HEK293 (cell line): Measurements from ENCODE around the gene PKNOX2.

Source experiments
- CTCF ChIA-PET: fragments of 350-600 bp; formaldehyde crosslinking; extraction: SDS; loops from one replicate; lab custom pipeline; 2021; ENCODE audit warnings: antibody characterized with exemption; lab: Yijun Ruan, JAX
- POLR2A ChIA-PET: fragments of 300-600 bp; formaldehyde crosslinking; extraction: SDS; loops from one replicate; lab custom pipeline; 2020; ENCODE audit warnings: antibody characterized with exemption, inconsistent platforms; lab: Yijun Ruan, JAX
- H3K27ac ChIP-seq: fragments of 200-500 bp; sonication (Bioruptor generic); 2 replicates; pipeline ENCODE4 v1.5.1; 2014; ENCODE audit warnings: low read depth, low read length, control low read depth, inconsistent platforms; ENCODE audit errors: extremely low read depth
- H3K36me3 ChIP-seq, 2 experiments: fragments of 200-500 bp in 1 of 2; sonication (Bioruptor generic) in 1 of 2; 1 replicate in 1 of 2; 2 replicates in 1 of 2; pipeline ENCODE4 v1.5.1; 2014 to 2017; ENCODE audit warnings: inconsistent platforms in 2 of 2, low read length in 2 of 2; ENCODE audit not compliant: control insufficient read depth in 2 of 2, insufficient read depth in 1 of 2
- H3K4me1 ChIP-seq: fragments of 200-500 bp; sonication (Bioruptor generic); 2 replicates; pipeline ENCODE4 v1.5.1; 2014; ENCODE audit warnings: mild to moderate bottlenecking, low read length, inconsistent platforms; ENCODE audit not compliant: control insufficient read depth, insufficient read depth
- H3K4me3 ChIP-seq: 2 replicates; pipeline ENCODE4 v1.5.1; 2011; ENCODE audit warnings: low read depth, mild to moderate bottlenecking, control low read depth, low read length, moderate library complexity
- H3K9me3 ChIP-seq: fragments of 200-500 bp; sonication (Bioruptor generic); 2 replicates; pipeline ENCODE4 v1.5.1; 2014; ENCODE audit warnings: low read depth, low read length, inconsistent platforms; ENCODE audit not compliant: control insufficient read depth, insufficient read depth
- BCL11A ChIP-seq: fragments of 450-650 bp; formaldehyde crosslinking; IDR thresholded peaks from 2 replicates; pipeline ENCODE4 v1.5.1; 2016; ENCODE audit warnings: low read depth, missing biosample characterization, missing genetic modification characterization
- BCL11B ChIP-seq: fragments of 450-650 bp; formaldehyde crosslinking; IDR thresholded peaks from 2 replicates; pipeline ENCODE4 v1.5.1; 2016; ENCODE audit warnings: low read depth, missing biosample characterization, missing genetic modification characterization
- FEZF1 ChIP-seq: fragments of 450-650 bp; formaldehyde crosslinking; IDR thresholded peaks from 2 replicates; pipeline ENCODE4 v1.5.1; 2016; ENCODE audit warnings: missing biosample characterization, missing genetic modification characterization
- PATZ1 ChIP-seq: fragments of 450-650 bp; formaldehyde crosslinking; IDR thresholded peaks from 2 replicates; pipeline ENCODE4 v1.5.1; 2016; ENCODE audit warnings: missing biosample characterization, missing genetic modification characterization
- ZEB2 ChIP-seq: fragments of 450-650 bp; formaldehyde crosslinking; IDR thresholded peaks from 2 replicates; pipeline ENCODE4 v1.5.1; 2016; ENCODE audit warnings: missing biosample characterization, missing genetic modification characterization
- ZNF155 ChIP-seq: fragments of 450-650 bp; formaldehyde crosslinking; IDR thresholded peaks from 2 replicates; pipeline ENCODE4 v1.5.1; 2016; ENCODE audit warnings: missing biosample characterization, missing genetic modification characterization
- ZNF174 ChIP-seq: fragments of 450-650 bp; formaldehyde crosslinking; IDR thresholded peaks from 2 replicates; pipeline ENCODE4 v1.5.0; 2017; ENCODE audit warnings: missing biosample characterization, mild to moderate bottlenecking, missing genetic modification characterization
- ZNF221 ChIP-seq: fragments of 450-650 bp; formaldehyde crosslinking; IDR thresholded peaks from 2 replicates; pipeline ENCODE4 v1.5.1; 2017; ENCODE audit warnings: missing biosample characterization, missing genetic modification characterization, borderline replicate concordance
- ZNF239 ChIP-seq: fragments of 450-650 bp; formaldehyde crosslinking; IDR thresholded peaks from 2 replicates; pipeline ENCODE4 v1.5.1; 2016; ENCODE audit warnings: missing biosample characterization, missing genetic modification characterization
- ZNF26 ChIP-seq: fragments of 450-650 bp; formaldehyde crosslinking; IDR thresholded peaks from 2 replicates; pipeline ENCODE4 v1.5.1; 2016; ENCODE audit warnings: missing biosample characterization, missing genetic modification characterization
- ZNF350 ChIP-seq: fragments of 450-650 bp; formaldehyde crosslinking; IDR thresholded peaks from 2 replicates; pipeline ENCODE4 v1.5.0; 2017; ENCODE audit warnings: missing biosample characterization, mild to moderate bottlenecking, missing genetic modification characterization
- ZNF354C ChIP-seq: fragments of 450-650 bp; formaldehyde crosslinking; IDR thresholded peaks from 2 replicates; pipeline ENCODE4 v1.5.1; 2016; ENCODE audit warnings: missing biosample characterization, missing genetic modification characterization, low read depth, borderline replicate concordance
- ZNF529 ChIP-seq: fragments of 450-650 bp; formaldehyde crosslinking; IDR thresholded peaks from 2 replicates; pipeline ENCODE4 v1.5.1; 2017; ENCODE audit warnings: missing genetic modification characterization, missing biosample characterization; ENCODE audit not compliant: insufficient replicate concordance
- ZNF558 ChIP-seq: fragments of 450-650 bp; formaldehyde crosslinking; IDR thresholded peaks from 2 replicates; pipeline ENCODE4 v1.5.1; 2016; ENCODE audit warnings: missing biosample characterization, missing genetic modification characterization
- ZNF600 ChIP-seq: fragments of 450-650 bp; formaldehyde crosslinking; IDR thresholded peaks from 2 replicates; pipeline ENCODE4 v1.5.1; 2016; ENCODE audit warnings: missing biosample characterization, missing genetic modification characterization
- ZNF610 ChIP-seq: fragments of 450-650 bp; formaldehyde crosslinking; IDR thresholded peaks from 2 replicates; pipeline ENCODE4 v1.5.1; 2016; ENCODE audit warnings: missing biosample characterization, missing genetic modification characterization, borderline replicate concordance
- ZNF645 ChIP-seq: fragments of 450-650 bp; formaldehyde crosslinking; IDR thresholded peaks from 2 replicates; pipeline ENCODE4; 2016; ENCODE audit warnings: missing biosample characterization, missing genetic modification characterization
- ZNF777 ChIP-seq: fragments of 450-650 bp; formaldehyde crosslinking; IDR thresholded peaks from 2 replicates; pipeline ENCODE4 v1.5.1; 2017; ENCODE audit warnings: missing biosample characterization, missing genetic modification characterization, borderline replicate concordance
- ZNF843 ChIP-seq: fragments of 450-650 bp; formaldehyde crosslinking; IDR thresholded peaks from 2 replicates; pipeline ENCODE4 v1.5.1; 2016; ENCODE audit warnings: missing biosample characterization, missing genetic modification characterization
- TF ChIP-seq, protein P1 (sequence below): fragments of 450-650 bp; formaldehyde crosslinking; IDR thresholded peaks from 2 replicates; pipeline ENCODE4 v1.5.1; 2016; ENCODE audit warnings: missing biosample characterization, missing genetic modification characterization, borderline replicate concordance
- TF ChIP-seq, protein P2 (sequence below): fragments of 450-650 bp; formaldehyde crosslinking; IDR thresholded peaks from 2 replicates; pipeline ENCODE4 v1.5.1; 2016; ENCODE audit warnings: missing biosample characterization, missing genetic modification characterization
- TF ChIP-seq, protein P3 (sequence below): fragments of 450-650 bp; formaldehyde crosslinking; IDR thresholded peaks from 2 replicates; pipeline ENCODE4 v1.5.1; 2016; ENCODE audit warnings: missing biosample characterization, missing genetic modification characterization

Gene PKNOX2

DNA sequence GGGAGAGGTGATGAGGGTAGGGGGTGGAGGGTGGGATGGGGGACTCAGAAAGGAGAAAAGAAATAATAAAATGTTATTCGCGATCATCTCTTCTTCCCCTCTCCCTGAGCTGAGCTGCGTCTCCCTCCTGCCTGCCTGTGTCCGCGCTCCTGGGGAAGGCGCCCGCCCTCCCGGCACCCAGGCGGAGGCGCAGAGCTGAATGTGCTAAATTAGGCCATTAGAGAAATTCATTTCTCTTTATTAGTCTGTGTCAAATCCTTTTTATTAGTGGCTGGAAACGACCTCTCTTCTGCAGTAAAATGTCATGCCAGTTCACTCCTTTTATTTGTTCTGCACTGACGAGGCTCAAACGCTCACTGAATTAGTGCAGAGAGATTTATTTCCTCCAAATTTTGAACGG, 215.4 kb downstream of the PKNOX2 start:
- CTCF ChIA-PET = interaction anchor here (0.6 kb wide), 1 partner anchor 707 kb away, joined by 3 read pairs; no protein-coding TSS in a partner anchor
- TF ChIP-seq BCL11B (tag by site-specific recombination) = no peak
- TF ChIP-seq ZNF174 (tag by site-specific recombination) = no peak
- no peak for TF ChIP-seq ZNF155 (tag by site-specific recombination)
- TF ChIP-seq ZEB2 = no peak
- TF ChIP-seq ZNF558 (tag by site-specific recombination) = no peak
- TF ChIP-seq ZNF354C (tag by site-specific recombination) = no peak
- TF ChIP-seq ZNF221 (tag by site-specific recombination) = no peak
- TF ChIP-seq, protein P1, sequence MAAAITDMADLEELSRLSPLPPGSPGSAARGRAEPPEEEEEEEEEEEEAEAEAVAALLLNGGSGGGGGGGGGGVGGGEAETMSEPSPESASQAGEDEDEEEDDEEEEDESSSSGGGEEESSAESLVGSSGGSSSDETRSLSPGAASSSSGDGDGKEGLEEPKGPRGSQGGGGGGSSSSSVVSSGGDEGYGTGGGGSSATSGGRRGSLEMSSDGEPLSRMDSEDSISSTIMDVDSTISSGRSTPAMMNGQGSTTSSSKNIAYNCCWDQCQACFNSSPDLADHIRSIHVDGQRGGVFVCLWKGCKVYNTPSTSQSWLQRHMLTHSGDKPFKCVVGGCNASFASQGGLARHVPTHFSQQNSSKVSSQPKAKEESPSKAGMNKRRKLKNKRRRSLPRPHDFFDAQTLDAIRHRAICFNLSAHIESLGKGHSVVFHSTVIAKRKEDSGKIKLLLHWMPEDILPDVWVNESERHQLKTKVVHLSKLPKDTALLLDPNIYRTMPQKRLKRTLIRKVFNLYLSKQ (tag by site-specific recombination) = no peak
- TF ChIP-seq PATZ1 (tag by site-specific recombination) = no peak
- TF ChIP-seq ZNF645 (tag by site-specific recombination) = no peak
- TF ChIP-seq ZNF350 = no peak
- TF ChIP-seq BCL11A = no peak
- no peak for TF ChIP-seq ZNF843 (tag by site-specific recombination)
- TF ChIP-seq, protein P2, sequence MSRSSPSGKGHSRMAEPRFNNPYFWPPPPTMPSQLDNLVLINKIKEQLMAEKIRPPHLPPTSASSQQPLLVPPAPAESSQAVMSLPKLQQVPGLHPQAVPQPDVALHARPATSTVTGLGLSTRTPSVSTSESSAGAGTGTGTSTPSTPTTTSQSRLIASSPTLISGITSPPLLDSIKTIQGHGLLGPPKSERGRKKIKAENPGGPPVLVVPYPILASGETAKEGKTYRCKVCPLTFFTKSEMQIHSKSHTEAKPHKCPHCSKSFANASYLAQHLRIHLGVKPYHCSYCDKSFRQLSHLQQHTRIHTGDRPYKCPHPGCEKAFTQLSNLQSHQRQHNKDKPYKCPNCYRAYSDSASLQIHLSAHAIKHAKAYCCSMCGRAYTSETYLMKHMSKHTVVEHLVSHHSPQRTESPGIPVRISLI (tag by site-specific recombination) = no peak
- no peak for TF ChIP-seq FEZF1 (tag by site-specific recombination)
- TF ChIP-seq ZNF239 = no peak
- TF ChIP-seq ZNF600 (tag by site-specific recombination) = no peak
- TF ChIP-seq ZNF529 (tag by site-specific recombination) = no peak
- TF ChIP-seq ZNF777 = no peak
- TF ChIP-seq, all 188 proteins: peak for 0
- H3K27ac ChIP-seq = no peak overlapping the region
- no peak overlapping the region for H3K4me3 ChIP-seq
- H3K36me3 ChIP-seq = no peaks in the 10 kb centered on the region
- H3K9me3 ChIP-seq = no peaks in the 10 kb centered on the region
- POLR2A ChIA-PET = no interaction called here
- no peaks in the 10 kb centered on the region for H3K4me1 ChIP-seq

GRCh38 chr11:125380756-125381445, 216.3 kb downstream of the PKNOX2 start:
- Histone ChIP-seq H3K4me3 (no peak overlapping the region), H3K9me3 (no peaks in the 10 kb centered on the region), H3K36me3 (peaks cover 0 to 2% of the 10 kb centered on the region in 2 experiments; a peak in 1 of 3 replicates), H3K4me1 (no peaks in the 10 kb centered on the region), H3K27ac (no peak overlapping the region)
- ChIA-PET POLR2A (no interaction called here), CTCF (interaction anchor here (0.9 to 1.2 kb wide), 2 partner anchors 13 to 29 kb away, joined by 3 to 5 read pairs; no protein-coding TSS in a partner anchor)
- TF ChIP-seq, protein P3, sequence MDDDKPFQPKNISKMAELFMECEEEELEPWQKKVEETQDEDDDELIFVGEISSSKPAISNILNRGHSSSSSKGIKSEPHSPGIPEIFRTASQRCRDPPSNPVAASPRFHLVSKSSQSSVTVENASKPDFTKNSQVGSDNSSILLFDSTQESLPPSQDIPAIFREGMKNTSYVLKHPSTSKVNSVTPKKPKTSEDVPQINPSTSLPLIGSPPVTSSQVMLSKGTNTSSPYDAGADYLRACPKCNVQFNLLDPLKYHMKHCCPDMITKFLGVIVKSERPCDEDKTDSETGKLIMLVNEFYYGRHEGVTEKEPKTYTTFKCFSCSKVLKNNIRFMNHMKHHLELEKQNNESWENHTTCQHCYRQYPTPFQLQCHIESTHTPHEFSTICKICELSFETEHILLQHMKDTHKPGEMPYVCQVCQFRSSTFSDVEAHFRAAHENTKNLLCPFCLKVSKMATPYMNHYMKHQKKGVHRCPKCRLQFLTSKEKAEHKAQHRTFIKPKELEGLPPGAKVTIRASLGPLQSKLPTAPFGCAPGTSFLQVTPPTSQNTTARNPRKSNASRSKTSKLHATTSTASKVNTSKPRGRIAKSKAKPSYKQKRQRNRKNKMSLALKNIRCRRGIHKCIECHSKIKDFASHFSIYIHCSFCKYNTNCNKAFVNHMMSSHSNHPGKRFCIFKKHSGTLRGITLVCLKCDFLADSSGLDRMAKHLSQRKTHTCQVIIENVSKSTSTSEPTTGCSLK (tag by site-specific recombination) = no peak
- TF ChIP-seq ZNF610 = no peak
- TF ChIP-seq ZNF174 (tag by site-specific recombination) = no peak
- TF ChIP-seq ZNF26 (tag by site-specific recombination) = no peak
